Measurements from ENCODE around the gene MEX3A.

The MEX3A gene

DNA sequence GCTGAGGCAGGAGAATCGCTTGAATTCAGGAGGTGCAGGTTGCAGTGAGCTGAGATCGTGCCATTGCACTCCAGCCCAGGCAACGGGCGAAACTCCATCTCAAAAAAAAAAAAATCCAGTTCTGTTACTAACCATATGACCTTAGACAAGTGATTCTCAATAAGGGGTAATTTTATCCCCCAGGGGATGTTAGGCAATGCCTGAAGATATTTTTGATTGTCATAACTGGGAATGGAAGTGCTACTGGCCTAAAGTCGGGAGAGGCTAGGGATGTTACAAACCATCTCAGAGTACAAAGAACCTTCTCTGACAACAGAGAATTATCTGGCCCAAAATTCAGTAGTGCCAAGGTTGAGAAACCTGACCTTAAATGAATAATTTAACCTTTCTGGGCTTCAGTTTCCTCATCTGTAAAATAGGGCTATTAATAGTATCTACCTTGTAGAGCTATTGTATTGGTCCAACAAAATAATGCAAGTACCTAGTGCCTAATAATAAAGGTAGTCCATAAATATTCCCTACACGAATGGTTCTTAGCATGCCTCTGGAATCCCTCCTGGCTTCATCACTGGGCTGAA lies 26.5 kb upstream of the MEX3A start:
- Histone ChIP-seq H3K27me3 (replicated peaks) (no peaks in the 10 kb centered on the region), H3K36me3 (replicated peaks) (no peaks in the 10 kb centered on the region), H3K27ac (no peak overlapping the region), H3K4me3 (ENCODE audit: low read depth, low read length) (no peak overlapping the region)
- no peak for TF ChIP-seq CTCF (IDR thresholded peaks at IDR 0.05; ENCODE audit: low read depth, low read length, missing control alignments)
- in situ Hi-C loops (cut with HindIII; ENCODE audit: low pct_ligation_motif_present, low sequenced_read_pairs), result no loop called here
- DNase-seq, result no peak

DNA sequence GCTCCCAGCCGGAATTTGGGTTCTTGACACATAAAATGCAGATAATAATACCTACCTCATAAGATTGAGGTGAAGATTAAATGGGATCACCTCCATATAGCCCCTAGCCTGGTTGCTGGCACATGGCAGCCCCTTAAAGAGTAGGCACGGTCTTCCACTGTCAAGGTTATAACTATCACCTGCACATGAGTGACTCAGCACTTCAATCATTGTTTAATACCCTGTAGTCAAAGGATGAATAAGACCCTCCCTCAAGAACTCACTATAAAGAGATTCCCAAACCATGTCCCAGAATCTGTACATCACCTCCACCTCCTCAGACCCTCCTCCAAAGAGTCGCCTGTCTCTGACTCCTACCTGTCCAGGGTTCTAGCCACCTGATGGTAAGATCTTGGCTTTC lies 25.8 kb upstream of the MEX3A start:
- in situ Hi-C loops (cut with HindIII; ENCODE audit: low pct_ligation_motif_present, low sequenced_read_pairs), result no loop called here

GRCh38 chr1:156106624-156107488 lies 24.6 kb upstream of the MEX3A start:
- no peak for DNase-seq
- no peak for TF ChIP-seq CTCF (IDR thresholded peaks at IDR 0.05; ENCODE audit: low read depth, low read length, missing control alignments)
- in situ Hi-C loops (cut with HindIII; ENCODE audit: low pct_ligation_motif_present, low sequenced_read_pairs), result no loop called here
- no peaks in the 10 kb centered on the region for H3K27me3 ChIP-seq (replicated peaks)
- H3K36me3 ChIP-seq (replicated peaks), result no peaks in the 10 kb centered on the region
- peak overlapping the region; percentile 30 for H3K4me3 ChIP-seq (ENCODE audit: low read depth, low read length)
- H3K27ac ChIP-seq, result peak overlapping the region; percentile 78

More for the DNA sequence above, 25.8 kb upstream of the MEX3A start:
- TF ChIP-seq CTCF (IDR thresholded peaks at IDR 0.05; ENCODE audit: low read depth, low read length, missing control alignments), result no peak
- no peak overlapping the region for H3K27ac ChIP-seq
- no peak overlapping the region for H3K4me3 ChIP-seq (ENCODE audit: low read depth, low read length)
- DNase-seq, result no peak
- H3K36me3 ChIP-seq (replicated peaks), result no peaks in the 10 kb centered on the region
- H3K27me3 ChIP-seq (replicated peaks), result no peaks in the 10 kb centered on the region

DNA sequence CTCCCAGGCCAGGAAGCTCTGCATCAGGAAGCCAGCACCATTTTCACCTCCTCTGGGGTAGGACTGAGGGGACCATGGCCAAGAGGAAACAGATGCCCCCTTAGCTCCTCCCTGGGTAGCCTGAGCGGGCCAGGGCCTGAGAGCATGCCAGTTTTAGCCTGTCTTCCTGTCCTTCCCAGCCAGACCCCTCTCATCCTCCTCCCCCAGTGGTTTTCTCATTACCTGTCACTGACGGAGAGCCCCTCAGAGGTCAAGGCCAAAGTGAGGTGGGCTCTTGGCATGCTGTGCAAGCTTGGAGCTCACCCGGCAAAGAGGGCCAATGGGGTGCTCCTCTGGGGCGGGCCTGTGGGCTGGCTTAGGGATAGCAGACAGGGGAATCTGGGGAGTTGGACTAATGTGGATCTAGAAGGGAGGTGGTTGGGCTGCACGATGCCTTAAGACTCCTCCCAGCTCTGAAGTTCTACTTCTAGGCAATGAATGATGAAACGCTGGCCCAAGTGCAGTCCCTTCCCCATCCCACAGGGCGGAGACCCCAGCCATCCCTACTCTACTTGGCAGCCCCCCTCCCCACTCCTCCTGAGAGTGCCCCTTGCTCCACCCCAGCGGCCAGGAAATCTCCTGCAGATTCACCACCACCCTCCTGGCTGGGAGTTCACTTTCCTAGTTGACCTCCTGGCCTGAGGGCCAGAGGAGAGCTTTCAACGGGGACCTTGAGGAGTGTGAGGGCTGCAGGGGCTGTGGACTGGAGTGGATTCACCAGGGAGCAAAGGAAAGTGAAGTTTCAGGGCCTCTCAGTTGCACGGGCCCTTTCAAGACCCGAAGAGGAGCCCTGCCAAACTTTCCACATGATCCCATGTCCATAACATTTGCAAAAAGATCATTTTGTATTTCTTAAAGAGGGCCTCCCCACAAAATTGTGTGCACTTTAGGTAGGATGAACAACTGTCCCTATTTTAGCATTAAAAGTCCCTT lies 22.9 kb upstream of the MEX3A start:
- Histone ChIP-seq H3K4me3 (ENCODE audit: low read depth, low read length) (no peak overlapping the region), H3K27me3 (replicated peaks) (no peaks in the 10 kb centered on the region), H3K36me3 (replicated peaks) (no peaks in the 10 kb centered on the region), H3K27ac (peak overlapping the region; percentile 67)
- TF ChIP-seq CTCF (IDR thresholded peaks at IDR 0.05; ENCODE audit: low read depth, low read length, missing control alignments), result no peak
- DNase-seq, result no peak
- in situ Hi-C loops (cut with HindIII; ENCODE audit: low pct_ligation_motif_present, low sequenced_read_pairs), result no loop called here

- peak; percentile 86 for DNase-seq
- no peak overlapping the region for H3K4me3 ChIP-seq (ENCODE audit: low read depth, low read length)
- in situ Hi-C loops (cut with HindIII; ENCODE audit: low pct_ligation_motif_present, low sequenced_read_pairs), result no loop called here
- TF ChIP-seq CTCF (IDR thresholded peaks at IDR 0.05; ENCODE audit: low read depth, low read length, missing control alignments), result no peak
- peak overlapping the region; percentile 67 for H3K27ac ChIP-seq
- no peaks in the 10 kb centered on the region for H3K27me3 ChIP-seq (replicated peaks)
- H3K36me3 ChIP-seq (replicated peaks), result no peaks in the 10 kb centered on the region
Measured at GRCh38 chr1:156104065-156104810, 22.0 kb upstream of the MEX3A start.
